Renal cortical epithelial cell (primary cell): ENCODE data around the gene ZBTB16. TPM values are rescaled to one million over a fixed set of nuclear protein-coding genes. Genes with fewer than 3 reads are reported as not detected.
A peak's percentile ranks its signal among the peaks of the same experiment; 100 is the strongest.

Source experiments
- DNase-seq: peaks from one replicate; pipeline ENCODE4 v3.0.0-alpha.2; 2011; ENCODE audit warnings: low read depth
- total RNA-seq: library from RNA; depleted of rRNA; stranded (reverse); fragments of >200 nt; gene quantifications from 2 replicates; pipeline ENCODE4 v1.2.3, GENCODE V29; 2014

Gene ZBTB16
- total RNA-seq, 1 donor from 2014 or later: 53.7 TPM

DNA sequence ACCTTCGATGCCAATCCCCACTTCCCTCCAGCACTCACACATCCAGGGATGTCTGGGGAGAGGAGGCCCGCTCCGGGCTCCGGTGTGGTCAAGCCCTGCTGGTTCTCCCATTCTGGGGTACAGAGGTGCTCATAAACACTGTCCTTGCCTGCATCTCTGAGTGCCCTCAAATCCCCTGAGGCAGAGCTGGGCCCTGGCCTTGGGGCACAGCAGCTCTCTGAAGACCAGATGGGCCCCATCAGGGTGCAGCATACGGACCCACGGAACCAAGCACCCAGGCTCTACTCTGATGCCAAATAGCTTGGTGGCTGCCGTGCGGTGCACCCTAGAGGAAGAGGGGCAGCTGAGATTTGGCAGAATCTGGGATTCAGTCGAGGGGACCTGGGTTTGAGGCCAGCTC, 201.0 kb downstream of the ZBTB16 start:
- DNase-seq: no peak

DNA sequence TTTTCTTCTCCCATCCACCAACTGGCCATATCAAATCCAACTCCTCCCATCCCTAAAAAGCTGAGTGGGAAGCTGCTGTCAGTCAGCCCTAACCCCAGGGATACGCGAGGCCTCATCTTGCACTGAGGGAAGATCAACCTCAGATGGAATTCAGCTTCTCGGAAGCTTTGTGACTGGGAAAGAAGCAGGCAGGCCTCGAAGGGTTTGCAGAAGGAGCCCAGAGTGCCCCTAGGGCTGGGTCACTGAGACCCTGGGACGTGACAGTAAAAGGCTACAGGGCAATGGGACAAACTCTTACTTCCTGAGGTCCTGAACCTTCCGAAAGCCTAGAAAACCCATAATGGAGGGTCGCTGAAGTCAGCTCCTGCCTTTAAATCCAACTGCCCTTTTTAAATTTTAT, 202.3 kb downstream of the ZBTB16 start:
- no peak for DNase-seq

- peak; percentile 51 for DNase-seq
Measured at GRCh38 chr11:114262681-114263512, 203.4 kb downstream of the ZBTB16 start.

GRCh38 chr11:114263513-114264170, 204.1 kb downstream of the ZBTB16 start:
- no peak for DNase-seq

DNA sequence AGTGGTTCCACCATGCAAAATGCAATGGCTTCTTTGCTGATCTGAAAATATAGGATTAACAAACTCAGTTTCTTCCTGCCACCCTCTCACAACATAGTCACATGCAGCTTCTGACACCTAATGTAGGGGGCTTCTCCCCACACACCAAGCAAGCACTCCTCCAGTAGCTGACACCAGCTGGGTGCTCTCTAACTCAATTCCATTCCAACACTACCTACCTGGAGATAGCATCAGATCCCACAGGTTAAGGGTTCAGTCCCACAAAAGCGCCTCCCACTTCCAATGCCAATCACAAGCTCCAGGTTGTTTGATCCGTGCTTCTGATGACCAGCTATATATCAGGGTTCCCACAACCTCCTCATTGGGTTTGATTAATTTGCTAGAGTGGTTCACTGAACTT, 204.9 kb downstream of the ZBTB16 start:
- DNase-seq: no peak

GRCh38 chr11:114265122-114265878, 205.8 kb downstream of the ZBTB16 start:
- DNase-seq: no peak

GRCh38 chr11:114269498-114269897, 210.0 kb downstream of the ZBTB16 start:
- no peak for DNase-seq

DNA sequence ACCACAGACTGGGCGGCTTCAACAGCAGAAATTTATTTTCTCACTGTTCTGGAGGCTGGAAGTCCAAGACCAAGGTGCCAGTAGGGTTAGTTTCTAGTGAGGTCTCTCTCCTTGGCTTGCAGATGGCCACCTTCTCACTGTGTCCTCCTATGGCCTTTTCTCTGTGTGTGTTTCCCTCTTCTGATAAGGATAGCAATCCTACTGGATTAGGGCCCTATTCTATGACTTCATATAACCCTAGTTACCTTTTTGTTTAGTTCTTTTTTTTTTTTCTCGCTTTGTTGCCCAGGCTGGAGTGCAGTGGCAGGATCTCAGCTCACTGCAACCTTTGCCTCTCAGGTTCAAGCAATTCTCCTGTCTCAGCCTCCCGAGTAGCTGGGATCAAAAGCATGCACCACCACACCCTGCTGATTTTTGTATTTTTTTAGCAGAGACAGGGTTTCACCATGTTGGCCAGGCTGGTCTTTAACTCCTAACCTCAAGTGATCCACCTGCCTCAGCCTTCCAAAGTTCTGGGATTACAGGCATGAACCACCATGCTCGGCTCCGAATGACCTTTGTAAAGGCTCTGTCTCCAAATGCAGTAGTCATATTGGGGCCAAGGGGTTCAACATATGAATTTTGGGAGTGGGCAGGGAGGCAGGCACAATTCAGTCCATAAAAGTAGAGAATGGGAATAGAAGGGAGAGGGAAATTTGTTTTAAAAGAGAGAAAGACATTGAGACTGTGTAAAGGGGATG, 211.2 kb downstream of the ZBTB16 start:
- DNase-seq: no peak

DNA sequence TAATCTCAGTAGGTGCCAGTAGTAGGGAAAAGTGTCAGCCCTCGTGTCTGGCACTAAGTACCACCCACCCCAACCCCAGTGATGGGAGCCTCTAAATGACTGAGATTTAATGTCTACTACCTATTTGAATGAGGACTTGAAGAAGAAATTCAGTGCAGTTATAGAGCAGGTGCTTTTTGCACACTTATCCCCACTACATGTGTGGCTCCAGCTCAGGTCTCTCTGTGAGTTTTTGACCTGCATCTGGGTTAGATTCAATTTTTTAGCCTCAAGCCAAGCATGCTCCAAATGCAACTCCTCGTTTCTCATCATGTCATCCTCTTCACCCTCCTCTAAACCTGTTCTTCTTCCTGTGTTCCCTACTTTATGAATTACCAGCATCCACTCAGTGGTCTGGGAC, 211.8 kb downstream of the ZBTB16 start:
- DNase-seq: no peak

- no peak for DNase-seq
Measured at GRCh38 chr11:114272311-114272710, 212.8 kb downstream of the ZBTB16 start.

DNA sequence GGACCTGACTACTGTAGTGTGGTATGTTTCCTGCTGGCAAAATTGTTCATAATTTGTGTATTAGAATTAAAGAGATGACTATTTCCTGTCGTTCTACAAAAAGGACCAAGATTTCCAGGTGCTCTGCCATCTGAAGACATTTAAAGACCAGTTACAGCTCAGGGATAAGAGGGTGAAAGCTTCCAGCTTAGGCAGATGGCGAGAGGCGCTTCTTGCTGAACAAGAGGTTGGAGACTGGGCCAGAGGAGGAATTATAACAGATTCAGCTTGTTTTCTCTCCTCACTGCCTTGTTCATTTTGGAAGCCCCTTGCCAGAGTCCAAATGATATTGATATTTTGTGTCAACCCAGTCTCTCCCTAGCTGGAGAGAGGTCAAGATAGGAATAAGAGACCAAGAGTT, 213.6 kb downstream of the ZBTB16 start:
- DNase-seq: no peak

- no peak for DNase-seq
Measured at GRCh38 chr11:114273890-114274635, 214.6 kb downstream of the ZBTB16 start.

DNA sequence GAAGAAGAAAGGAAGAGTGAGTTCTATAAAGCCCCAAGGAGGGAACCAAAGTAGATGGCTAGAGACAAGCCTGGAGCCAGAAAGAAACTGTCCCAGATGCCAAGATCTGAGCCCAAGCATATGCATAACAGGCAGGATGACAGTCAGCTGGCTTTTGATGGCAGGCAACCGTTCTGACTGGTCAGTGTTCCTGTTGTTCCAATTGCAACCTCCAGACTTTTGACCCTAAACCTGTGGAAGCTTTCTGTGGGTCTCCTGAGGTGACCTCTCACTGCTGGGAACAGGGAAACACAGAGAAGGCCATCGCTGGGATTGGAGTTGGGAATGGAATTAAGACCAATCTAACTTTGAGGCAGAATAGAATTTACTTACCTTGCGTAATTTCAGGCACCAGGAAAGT, 215.1 kb downstream of the ZBTB16 start:
- no peak for DNase-seq

DNA sequence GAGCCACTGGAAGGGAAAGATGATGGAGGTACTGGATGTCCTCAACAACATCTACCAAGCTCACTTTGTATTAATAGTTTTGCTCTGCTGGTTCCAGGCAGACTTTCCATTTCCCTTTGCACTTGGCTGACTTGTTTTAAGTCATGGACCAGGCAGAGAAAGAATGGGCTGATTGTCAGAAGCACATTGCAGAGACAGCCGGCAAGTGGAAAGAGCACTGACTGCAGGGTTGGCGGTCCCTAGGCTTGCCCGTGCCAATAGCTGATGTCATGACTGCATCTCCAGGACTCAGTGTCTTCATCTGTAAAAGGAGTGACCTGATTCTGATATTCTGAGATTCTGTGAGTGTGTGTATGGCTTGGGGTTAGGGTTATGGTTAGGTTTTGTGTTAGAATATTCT, 215.8 kb downstream of the ZBTB16 start:
- no peak for DNase-seq

- no peak for DNase-seq
Measured at GRCh38 chr11:114276077-114276476, 216.6 kb downstream of the ZBTB16 start.

GRCh38 chr11:114277637-114278341, 218.3 kb downstream of the ZBTB16 start:
- DNase-seq: no peak

- DNase-seq: no peak
Measured at GRCh38 chr11:114278342-114279065, 219.0 kb downstream of the ZBTB16 start.

DNA sequence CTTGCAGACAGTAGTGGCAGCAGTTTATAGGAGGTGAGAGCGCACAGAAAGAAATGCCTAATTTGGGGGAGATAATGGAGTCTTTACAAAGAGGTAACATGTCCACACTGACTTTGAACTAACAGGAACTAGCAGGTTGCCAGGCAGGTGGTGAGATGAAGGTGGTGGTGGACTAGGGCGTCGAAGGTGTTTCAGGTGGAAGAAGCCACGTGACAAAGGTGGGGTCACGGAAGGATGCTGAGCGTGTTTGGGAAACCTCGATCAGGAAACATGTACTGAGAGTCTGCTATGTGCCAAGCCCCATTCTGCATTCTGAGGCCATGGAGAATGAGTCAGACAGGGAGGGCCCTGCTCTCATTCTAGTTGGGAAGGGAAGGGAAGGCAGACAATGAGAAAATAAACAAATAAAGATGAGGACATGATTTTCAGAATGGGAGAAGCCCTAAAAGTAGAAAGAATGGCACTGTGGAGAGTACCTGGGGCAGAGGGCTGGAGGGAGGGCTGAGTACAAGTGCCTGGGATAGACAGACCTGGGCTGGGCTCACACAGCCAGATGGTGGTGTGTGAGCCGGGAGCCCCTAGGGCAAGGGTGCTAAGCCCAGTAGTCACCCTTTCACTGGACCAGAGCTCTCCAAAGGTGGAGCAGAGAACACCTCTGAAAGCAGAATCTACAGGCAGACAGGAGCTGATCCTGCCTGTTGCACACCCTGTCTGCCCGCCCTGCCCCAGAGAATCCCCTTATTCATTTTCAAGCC, 220.5 kb downstream of the ZBTB16 start:
- peak; percentile 69 for DNase-seq

- DNase-seq: peak; percentile 85
Measured at GRCh38 chr11:114280696-114281095, 221.2 kb downstream of the ZBTB16 start.
